VCaP (cell line): ENCODE data around the gene TAAR5.

Experiments used
- H3K27ac ChIP-seq: fragments of 450-650 bp; 2 replicates; pipeline ENCODE4 v1.5.1; 2017
- TF ChIP-seq, protein P1 (sequence below): fragments of 450-650 bp; conservative IDR thresholded peaks from 2 replicates; pipeline ENCODE4 v1.5.1; 2017; ENCODE audit warnings: mild to moderate bottlenecking, moderate library complexity

The TAAR5 gene

DNA sequence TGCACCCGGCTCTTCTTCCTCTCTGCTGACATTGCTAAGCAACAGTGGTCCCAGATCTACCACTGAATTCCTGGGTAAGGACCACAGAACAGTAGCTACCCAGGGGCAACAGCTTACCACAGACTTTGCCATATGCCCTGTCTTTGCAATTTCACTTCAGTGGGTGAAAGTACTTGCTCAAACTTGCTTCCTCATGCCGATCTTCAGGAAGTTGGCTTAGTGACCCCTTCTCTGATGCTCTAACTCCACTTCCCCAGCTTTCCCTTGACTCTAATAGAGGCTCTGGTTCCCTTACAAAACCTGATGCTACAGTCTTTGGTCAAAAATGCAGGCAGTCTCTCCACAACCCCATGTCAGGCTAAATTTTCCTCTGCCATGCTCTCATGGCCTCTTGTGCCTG lies 3.3 kb upstream of the TAAR5 start:
- no peak overlapping the region for H3K27ac ChIP-seq
- TF ChIP-seq, protein P1, sequence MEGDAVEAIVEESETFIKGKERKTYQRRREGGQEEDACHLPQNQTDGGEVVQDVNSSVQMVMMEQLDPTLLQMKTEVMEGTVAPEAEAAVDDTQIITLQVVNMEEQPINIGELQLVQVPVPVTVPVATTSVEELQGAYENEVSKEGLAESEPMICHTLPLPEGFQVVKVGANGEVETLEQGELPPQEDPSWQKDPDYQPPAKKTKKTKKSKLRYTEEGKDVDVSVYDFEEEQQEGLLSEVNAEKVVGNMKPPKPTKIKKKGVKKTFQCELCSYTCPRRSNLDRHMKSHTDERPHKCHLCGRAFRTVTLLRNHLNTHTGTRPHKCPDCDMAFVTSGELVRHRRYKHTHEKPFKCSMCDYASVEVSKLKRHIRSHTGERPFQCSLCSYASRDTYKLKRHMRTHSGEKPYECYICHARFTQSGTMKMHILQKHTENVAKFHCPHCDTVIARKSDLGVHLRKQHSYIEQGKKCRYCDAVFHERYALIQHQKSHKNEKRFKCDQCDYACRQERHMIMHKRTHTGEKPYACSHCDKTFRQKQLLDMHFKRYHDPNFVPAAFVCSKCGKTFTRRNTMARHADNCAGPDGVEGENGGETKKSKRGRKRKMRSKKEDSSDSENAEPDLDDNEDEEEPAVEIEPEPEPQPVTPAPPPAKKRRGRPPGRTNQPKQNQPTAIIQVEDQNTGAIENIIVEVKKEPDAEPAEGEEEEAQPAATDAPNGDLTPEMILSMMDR, result no peak

DNA sequence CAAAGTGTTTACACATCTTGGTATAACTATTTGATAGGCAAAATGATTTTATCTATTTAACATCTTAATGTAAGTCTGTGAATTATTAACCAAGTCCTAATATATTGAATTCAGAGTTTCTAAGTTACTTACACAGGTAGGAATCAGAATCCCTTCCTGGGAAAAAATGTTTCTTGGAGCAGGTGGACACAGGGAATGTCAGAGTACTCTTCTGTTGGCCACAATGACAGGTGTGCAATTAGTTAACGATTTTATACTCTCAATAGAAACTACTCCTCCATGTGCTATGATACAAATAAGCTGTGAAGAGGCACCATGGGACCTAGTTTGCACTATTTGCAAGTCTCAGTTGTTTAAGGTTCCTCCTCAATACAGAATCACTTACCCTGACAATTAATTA lies 821 bp upstream of the TAAR5 start:
- no peak overlapping the region for H3K27ac ChIP-seq
- TF ChIP-seq, protein P1, result no peak

DNA sequence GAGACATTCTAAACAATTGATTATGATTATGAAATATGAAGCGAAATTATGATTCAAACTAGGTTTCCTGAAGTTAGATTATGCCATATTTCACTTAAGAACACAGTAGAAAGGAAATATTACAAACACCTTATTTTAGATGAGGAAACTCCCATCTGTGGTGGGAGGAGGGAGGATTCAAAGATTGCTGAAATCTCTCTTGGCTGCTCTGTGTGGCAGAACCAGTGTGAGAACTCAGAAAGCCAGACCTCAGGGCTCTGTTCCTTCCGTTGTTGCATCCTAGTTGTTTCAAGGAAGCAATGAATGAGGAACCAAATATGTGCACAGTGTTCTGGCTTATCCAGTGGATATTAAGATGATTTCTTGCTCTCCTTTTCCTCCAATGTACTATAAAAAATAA lies 2.1 kb downstream of the TAAR5 start:
- TF ChIP-seq, protein P1, result no peak
- no peak overlapping the region for H3K27ac ChIP-seq

DNA sequence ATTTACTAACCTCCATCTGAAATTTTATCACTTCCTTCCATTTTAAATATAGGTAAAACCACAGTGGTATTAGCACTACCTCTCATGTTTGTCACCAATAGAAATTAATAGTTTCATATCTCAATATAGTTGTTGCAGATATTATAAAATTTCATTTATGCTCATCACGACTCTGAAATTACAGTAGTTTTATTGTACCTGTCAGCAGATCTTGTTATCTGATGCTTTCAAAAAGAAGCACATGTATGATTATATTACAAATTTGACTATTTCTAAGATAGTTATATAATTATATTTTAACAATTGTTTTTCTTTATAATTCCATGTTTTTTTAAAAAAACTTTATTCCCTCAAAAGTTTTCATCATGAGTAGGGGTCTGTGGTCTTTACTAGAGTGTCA lies 4.8 kb downstream of the TAAR5 start:
- H3K27ac ChIP-seq, result no peak overlapping the region
- TF ChIP-seq, protein P1, result no peak

DNA sequence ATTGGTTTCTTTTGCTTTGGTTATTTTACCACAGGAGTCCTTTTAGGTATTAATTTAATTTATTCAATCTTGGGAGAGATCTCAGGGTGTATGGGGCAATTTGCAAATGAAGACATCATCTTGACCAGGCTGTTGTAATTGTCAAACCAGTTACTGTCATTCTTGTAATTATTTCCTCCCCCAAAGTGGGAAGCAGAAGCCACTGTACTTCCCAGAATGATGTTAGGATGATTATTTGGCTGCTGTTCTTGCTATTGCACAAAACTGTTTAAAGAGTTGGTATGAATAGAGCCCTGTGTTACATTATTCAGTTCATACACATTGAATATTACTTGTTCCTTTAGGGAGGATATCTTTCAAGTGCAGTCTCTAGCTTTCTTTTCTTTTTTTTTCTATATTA lies 17.8 kb downstream of the TAAR5 start:
- H3K27ac ChIP-seq, result no peak overlapping the region
- TF ChIP-seq, protein P1, result no peak

DNA sequence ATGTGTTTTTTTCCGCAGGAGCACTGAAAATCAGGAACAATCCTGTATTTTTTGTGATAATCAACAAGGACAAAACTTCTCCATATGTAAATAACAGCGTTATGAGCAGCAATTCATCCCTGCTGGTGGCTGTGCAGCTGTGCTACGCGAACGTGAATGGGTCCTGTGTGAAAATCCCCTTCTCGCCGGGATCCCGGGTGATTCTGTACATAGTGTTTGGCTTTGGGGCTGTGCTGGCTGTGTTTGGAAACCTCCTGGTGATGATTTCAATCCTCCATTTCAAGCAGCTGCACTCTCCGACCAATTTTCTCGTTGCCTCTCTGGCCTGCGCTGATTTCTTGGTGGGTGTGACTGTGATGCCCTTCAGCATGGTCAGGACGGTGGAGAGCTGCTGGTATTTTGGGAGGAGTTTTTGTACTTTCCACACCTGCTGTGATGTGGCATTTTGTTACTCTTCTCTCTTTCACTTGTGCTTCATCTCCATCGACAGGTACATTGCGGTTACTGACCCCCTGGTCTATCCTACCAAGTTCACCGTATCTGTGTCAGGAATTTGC lies 19.2 kb downstream of the TAAR5 start, which contains the start of gene TAAR6:
Gene TAAR6 (plus strand): TSS at position 102 of the 557 bp plus-strand sequence. CDS start 0 bp downstream, at position 102.
- TF ChIP-seq, protein P1, result no peak

DNA sequence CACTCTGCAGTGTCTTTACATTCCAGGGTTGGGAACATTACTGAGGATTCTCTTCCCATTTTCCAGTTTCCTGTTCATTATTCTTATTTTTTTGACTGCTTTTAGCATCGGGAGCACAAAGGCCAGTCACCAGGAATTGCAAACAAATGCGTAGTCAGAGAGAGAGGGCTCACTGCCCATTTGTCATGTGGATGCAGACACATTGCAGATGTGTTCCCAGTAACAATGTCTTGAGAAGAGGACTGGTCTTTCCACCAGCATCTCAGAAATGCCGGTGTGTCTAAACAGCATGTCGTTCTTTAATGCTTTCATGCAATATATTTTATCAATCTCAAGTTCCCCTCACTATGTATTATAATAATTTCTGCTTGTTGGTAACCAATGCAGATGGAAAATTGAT lies 20.4 kb downstream of the TAAR5 start:
- TF ChIP-seq, protein P1, result no peak

More for the DNA sequence above, 19.2 kb downstream of the TAAR5 start, which contains the start of gene TAAR6:
- H3K27ac ChIP-seq, result no peak within 1 kb of the TSS

More for the DNA sequence above, 20.4 kb downstream of the TAAR5 start:
- no peak overlapping the region for H3K27ac ChIP-seq
